Fibroblast of villous mesenchyme (primary cell): ENCODE results near the gene CD164L2. TPM values are rescaled to one million over a fixed set of nuclear protein-coding genes. Genes with fewer than 3 reads are reported as not detected.
"Not testable (repeated sequence)": the region's sequence is repeated elsewhere in the genome, so short reads cannot be mapped to it uniquely, and the experiment has no call there.

Experiments used
- DNase-seq: peaks from one replicate; pipeline ENCODE4 v3.0.0-alpha.2; 2010; ENCODE audit warnings: low read depth
- H3K4me3 ChIP-seq: 2 replicates; pipeline ENCODE4 v1.5.1; 2011; ENCODE audit warnings: low read depth, mild to moderate bottlenecking, low read length
- total RNA-seq: library from RNA; depleted of rRNA; stranded (reverse); fragments of >200 nt; gene quantifications from 2 replicates; pipeline ENCODE4 v1.2.3, GENCODE V29; 2012
- TF ChIP-seq, protein P1 (sequence below): IDR thresholded peaks from 2 replicates; pipeline ENCODE4 v1.5.1; 2012; ENCODE audit warnings: low read depth, mild to moderate bottlenecking, low read length; ENCODE audit not compliant: insufficient read depth

Gene CD164L2
- total RNA-seq: not detected in 2 replicates

DNA sequence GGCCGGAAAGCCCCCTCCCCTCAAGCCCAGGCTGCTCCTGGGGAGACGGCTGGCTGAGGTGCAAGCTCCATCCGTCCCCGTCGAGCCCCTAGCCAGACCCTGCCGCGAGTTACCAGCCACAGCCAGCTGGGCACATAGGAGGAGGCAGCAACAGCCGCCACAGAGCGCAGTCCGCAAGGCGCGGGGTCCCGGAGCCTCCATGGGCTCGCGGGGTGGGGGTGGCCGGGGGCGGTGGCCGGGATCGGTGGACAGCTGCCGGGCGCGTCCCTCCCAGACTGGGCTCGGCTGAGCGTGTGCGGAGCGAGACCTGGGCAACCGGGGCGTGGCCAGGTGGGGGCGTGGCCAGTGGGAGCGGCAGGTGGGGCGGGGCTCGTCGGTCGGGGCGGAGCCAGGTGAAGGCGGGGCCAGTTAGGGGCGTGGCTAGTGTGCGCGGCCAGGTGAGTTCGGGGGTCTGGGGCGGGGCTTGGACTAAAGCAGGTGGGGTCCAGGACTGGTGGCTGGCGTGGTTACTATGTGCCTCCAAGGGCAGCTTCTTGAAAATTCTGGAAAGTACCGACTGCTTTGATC, at the start of gene CD164L2:
TSS of gene CD164L2 (minus strand) at position 295 of the 567 bp plus-strand sequence. CDS start at position 201, 94 bp downstream.
- TF ChIP-seq, protein P1, sequence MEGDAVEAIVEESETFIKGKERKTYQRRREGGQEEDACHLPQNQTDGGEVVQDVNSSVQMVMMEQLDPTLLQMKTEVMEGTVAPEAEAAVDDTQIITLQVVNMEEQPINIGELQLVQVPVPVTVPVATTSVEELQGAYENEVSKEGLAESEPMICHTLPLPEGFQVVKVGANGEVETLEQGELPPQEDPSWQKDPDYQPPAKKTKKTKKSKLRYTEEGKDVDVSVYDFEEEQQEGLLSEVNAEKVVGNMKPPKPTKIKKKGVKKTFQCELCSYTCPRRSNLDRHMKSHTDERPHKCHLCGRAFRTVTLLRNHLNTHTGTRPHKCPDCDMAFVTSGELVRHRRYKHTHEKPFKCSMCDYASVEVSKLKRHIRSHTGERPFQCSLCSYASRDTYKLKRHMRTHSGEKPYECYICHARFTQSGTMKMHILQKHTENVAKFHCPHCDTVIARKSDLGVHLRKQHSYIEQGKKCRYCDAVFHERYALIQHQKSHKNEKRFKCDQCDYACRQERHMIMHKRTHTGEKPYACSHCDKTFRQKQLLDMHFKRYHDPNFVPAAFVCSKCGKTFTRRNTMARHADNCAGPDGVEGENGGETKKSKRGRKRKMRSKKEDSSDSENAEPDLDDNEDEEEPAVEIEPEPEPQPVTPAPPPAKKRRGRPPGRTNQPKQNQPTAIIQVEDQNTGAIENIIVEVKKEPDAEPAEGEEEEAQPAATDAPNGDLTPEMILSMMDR: no peak
- DNase-seq: no peak
- no peak within 1 kb of the TSS for H3K4me3 ChIP-seq

DNA sequence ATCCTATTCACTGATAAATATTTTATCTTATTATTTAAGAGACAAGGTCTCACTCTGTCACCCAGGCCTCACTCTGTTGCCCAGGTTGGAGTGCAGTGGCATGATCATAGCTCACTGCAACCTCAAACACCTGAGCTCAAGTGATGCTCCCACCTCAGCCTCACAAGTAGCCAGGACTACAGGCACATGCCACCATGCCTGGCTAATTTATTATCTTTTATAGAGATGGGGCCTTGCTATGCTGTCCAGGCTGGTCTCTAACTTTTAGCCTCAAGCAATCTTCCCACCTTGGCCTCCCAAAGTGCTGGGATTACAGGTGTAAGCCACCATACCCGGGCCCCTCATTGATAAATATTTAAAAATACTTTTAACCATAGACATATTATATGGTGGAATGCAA, 49.6 kb upstream of the CD164L2 start:
- not testable (repeated sequence) for DNase-seq, H3K4me3 ChIP-seq

DNA sequence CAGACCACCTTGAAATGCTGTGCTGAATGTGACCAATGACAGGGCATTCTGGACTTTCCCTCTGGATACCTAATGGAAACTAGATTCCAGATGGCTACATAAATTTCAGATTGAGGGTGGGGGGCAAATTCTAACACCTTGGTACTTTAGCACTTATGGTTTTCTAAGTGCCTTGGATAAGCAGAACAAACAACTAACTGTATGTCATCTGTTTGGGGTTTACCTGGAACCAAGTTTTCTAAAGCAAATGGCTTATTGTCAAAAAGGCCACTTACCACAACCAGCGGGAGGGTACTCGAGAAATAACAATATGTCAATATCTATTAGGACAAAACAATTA, 48.4 kb upstream of the CD164L2 start:
- no peak overlapping the region for H3K4me3 ChIP-seq
- DNase-seq: no peak
- TF ChIP-seq, protein P1: no peak

DNA sequence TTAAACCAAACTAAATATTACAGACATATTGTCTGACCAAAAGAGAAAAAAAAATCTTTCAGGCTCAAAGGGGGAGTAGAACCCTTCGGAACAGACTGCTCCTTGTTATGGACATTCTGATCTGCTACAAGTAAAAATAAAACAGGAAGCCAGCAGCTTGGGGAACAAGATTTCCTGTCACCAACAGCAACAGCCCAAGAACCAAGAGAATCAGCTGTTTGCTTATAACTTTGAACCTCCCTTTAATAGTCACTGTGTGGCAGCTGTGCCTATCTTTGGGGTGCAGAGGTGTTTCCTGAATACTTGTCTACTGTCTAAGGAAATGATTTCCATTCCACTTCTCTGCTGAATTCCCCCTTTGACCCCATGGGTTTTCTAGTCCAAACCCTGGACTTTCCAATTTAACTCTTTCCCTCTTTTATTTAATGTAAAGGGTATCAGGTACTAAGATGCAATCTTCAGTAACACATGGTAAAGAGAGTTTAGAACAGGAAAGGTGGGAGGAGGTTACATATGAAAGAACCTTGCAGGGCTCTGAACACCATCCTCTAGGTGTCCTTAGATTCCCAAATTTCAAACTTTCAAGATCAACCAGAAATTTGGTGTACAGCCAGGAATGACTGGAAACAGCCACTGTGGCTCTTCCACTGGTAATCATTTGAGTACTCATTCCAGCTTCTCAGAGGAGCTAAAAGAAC, 47.9 kb upstream of the CD164L2 start:
- TF ChIP-seq, protein P1: no peak
- H3K4me3 ChIP-seq: no peak overlapping the region
- peak; percentile 22 for DNase-seq

DNA sequence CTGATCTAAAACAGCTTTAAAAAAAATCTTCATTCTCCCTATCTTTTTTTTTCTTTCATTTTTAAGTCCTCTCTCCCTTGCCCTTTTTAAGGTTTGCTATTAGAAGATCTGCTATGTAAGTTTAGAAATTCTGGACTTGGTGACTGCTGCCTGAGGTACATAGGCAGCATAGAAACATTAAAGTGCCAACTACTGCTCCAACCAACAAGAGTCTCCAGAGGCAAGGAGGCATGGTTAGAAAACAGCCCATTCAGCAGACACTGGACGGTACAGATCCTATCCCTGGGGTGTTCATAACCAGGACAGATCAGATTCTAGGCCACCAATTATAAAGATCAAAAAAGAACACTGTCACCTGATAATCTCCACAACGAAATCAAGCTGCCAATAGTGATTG, 45.9 kb upstream of the CD164L2 start:
- no peak for DNase-seq
- no peak overlapping the region for H3K4me3 ChIP-seq
- TF ChIP-seq, protein P1: no peak

DNA sequence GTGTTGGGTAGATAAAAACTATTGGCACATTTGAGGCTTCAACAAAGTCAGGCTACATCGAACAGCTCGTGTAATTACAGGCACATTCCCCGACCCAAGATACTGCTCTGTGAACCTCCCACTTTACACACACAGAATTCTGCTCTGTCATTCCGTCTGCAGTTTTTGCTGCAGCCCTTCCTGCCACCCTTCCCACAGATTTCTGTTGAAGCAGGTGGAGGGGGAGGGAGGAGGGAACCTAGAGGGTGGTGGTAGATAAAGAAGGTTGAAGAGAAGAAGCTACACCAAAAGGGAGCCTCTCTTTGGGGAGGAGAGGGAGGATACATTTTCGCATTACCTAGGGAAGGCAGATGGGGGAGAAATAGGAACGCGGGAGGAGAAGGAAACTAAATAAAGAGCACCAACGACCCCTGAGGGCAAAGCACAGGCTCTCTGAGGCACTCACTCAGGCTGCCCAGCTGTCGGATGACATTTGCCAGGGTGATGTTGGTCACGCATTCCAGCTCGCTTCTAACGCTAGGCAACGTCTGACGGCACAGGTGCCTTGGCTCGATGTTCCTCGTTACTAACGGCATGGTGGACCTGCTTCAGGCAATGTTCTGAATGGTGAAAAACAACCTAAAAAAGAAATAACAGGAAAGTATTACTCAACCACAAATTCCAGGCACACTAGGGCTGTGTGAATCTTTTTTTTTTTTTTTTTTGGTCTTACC, 45.3 kb upstream of the CD164L2 start:
- DNase-seq: peak; percentile 41
- H3K4me3 ChIP-seq: no peak overlapping the region
- TF ChIP-seq, protein P1: no peak

DNA sequence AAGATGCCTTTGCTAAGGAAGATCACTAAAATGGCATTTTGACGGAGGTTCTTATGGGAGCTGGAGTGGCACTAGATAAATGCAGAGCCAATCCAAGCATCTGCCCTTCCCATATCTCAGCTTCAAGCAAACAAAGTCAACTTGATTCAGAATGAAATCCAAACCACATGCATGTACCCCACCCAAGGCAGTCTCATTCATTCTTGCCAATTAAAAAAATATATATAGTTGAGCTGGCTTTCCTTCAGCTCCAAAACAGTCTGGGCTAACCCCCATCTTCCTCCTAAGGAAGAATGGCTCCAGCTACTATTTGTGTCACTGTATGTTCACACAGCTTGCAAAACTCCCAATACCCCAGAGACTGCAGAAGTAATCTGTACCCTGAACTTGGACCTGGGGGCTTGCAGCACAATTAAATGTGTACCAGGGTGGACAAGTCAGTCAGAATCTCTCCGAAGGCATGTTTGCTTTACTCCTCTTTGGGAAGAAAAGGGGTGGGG, 44.7 kb upstream of the CD164L2 start:
- TF ChIP-seq, protein P1: no peak
- DNase-seq: no peak
- no peak overlapping the region for H3K4me3 ChIP-seq
